ENCODE measurements around the gene PRKCE.

DNA sequence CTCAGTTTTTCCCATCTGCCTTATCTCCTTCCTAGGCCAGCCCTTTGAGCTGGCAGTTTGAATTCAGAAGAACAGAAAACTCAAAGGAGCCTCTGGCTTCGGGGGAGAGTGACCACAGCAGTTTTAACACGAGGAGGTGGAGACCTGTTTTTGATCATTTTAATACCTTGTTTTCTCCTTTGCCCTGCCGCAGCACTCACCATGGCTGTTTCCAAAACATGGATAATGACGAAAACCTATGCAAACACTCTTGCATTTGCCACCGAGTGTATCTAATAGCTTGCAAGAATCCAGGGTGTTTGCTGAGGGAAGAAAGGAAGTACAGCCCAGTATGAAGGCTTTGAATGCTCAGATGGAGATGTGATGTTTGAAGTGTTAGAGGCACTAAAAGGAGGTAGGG is 167.1 kb downstream of the PRKCE start:
- TF ChIP-seq, protein P1, sequence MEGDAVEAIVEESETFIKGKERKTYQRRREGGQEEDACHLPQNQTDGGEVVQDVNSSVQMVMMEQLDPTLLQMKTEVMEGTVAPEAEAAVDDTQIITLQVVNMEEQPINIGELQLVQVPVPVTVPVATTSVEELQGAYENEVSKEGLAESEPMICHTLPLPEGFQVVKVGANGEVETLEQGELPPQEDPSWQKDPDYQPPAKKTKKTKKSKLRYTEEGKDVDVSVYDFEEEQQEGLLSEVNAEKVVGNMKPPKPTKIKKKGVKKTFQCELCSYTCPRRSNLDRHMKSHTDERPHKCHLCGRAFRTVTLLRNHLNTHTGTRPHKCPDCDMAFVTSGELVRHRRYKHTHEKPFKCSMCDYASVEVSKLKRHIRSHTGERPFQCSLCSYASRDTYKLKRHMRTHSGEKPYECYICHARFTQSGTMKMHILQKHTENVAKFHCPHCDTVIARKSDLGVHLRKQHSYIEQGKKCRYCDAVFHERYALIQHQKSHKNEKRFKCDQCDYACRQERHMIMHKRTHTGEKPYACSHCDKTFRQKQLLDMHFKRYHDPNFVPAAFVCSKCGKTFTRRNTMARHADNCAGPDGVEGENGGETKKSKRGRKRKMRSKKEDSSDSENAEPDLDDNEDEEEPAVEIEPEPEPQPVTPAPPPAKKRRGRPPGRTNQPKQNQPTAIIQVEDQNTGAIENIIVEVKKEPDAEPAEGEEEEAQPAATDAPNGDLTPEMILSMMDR (IDR thresholded peaks at IDR 0.05), result no peak
- no peak for TF ChIP-seq POLR2A (IDR thresholded peaks at IDR 0.05)
- no peak for TF ChIP-seq POLR2AphosphoS5 (IDR thresholded peaks at IDR 0.05)
